ENCODE measurements around the gene PIEZO2. TPM values are rescaled to one million over a fixed set of nuclear protein-coding genes. Genes with fewer than 3 reads are reported as not detected.
A peak's percentile ranks its signal among the peaks of the same experiment; 100 is the strongest.

PIEZO2 gene
- total and polyA plus RNA-seq, 9 donors: 2.0 to 8.5 (median 3.2) TPM

GRCh38 chr18:11004294-11004693 is 145.1 kb downstream of the PIEZO2 start:
- Histone ChIP-seq H3K27me3 (no peaks in the 10 kb centered on the region), H3K4me1 (ENCODE audit: insufficient read depth) (peaks cover 20% of the 10 kb centered on the region), H3K27ac (peak overlapping the region in 1 of 2 donors; percentile 74), H3K4me3 (no peak overlapping the region), H3K9me3 (no peaks in the 10 kb centered on the region), H3K36me3 (no peaks in the 10 kb centered on the region)
- no peak for DNase-seq
- TF ChIP-seq EP300 (IDR thresholded peaks at IDR 0.05) (no peak), CTCF (IDR thresholded peaks at IDR 0.05) (no peak), POLR2A (IDR thresholded peaks at IDR 0.05) (no peak)
- whole genome bisulfite sequencing, 3 donors: 53 to 62% (median 58%) methylated on average over 4 of the region's 4 CpGs
- intact Hi-C loops (cut with DNase I): no loop called here

- no peak for DNase-seq
- TF ChIP-seq CTCF (IDR thresholded peaks at IDR 0.05) (no peak), POLR2A (IDR thresholded peaks at IDR 0.05) (no peak), EP300 (IDR thresholded peaks at IDR 0.05) (no peak)
- H3K4me3 ChIP-seq: no peak overlapping the region
- 69 to 87% (median 75%) methylated on average over 4 of the region's 4 CpGs for WGBS, 3 donors
- H3K4me1 ChIP-seq (ENCODE audit: insufficient read depth): peaks cover 20% of the 10 kb centered on the region
- no peaks in the 10 kb centered on the region for H3K9me3 ChIP-seq
- H3K27me3 ChIP-seq: no peaks in the 10 kb centered on the region
- H3K36me3 ChIP-seq: no peaks in the 10 kb centered on the region
- no peak overlapping the region for H3K27ac ChIP-seq
- intact Hi-C loops (cut with DNase I): no loop called here
Measured at GRCh38 chr18:11002796-11003195, 146.6 kb downstream of the PIEZO2 start.

GRCh38 chr18:11002277-11002676 is 147.1 kb downstream of the PIEZO2 start:
- WGBS, 3 donors: 68 to 86% (median 85%) methylated on average over 1 of the region's 1 CpG
- Histone ChIP-seq H3K27ac (no peak overlapping the region), H3K4me1 (ENCODE audit: insufficient read depth) (peaks cover 20% of the 10 kb centered on the region), H3K27me3 (no peaks in the 10 kb centered on the region), H3K36me3 (no peaks in the 10 kb centered on the region), H3K4me3 (no peak overlapping the region), H3K9me3 (no peaks in the 10 kb centered on the region)
- intact Hi-C loops (cut with DNase I): no loop called here
- TF ChIP-seq CTCF (IDR thresholded peaks at IDR 0.05) (no peak), POLR2A (IDR thresholded peaks at IDR 0.05) (no peak), EP300 (IDR thresholded peaks at IDR 0.05) (no peak)
- DNase-seq: no peak

- H3K9me3 ChIP-seq: no peaks in the 10 kb centered on the region
- H3K36me3 ChIP-seq: no peaks in the 10 kb centered on the region
- DNase-seq: no peak
- intact Hi-C loops (cut with DNase I): no loop called here
- no peaks in the 10 kb centered on the region for H3K27me3 ChIP-seq
- peaks cover 12% of the 10 kb centered on the region for H3K4me1 ChIP-seq (ENCODE audit: insufficient read depth)
- no peak for TF ChIP-seq POLR2A (IDR thresholded peaks at IDR 0.05)
- H3K27ac ChIP-seq: no peak overlapping the region
- WGBS, 3 donors: 86 to 89% (median 89%) methylated on average over 3 of the region's 3 CpGs
- H3K4me3 ChIP-seq: no peak overlapping the region
Measured at GRCh38 chr18:11000071-11000470, 149.3 kb downstream of the PIEZO2 start.

GRCh38 chr18:10997885-10998284 is 151.5 kb downstream of the PIEZO2 start:
- TF ChIP-seq POLR2A (IDR thresholded peaks at IDR 0.05) (no peak), EP300 (IDR thresholded peaks at IDR 0.05) (no peak), CTCF (IDR thresholded peaks at IDR 0.05) (no peak)
- intact Hi-C loops (cut with DNase I): no loop called here

More at GRCh38 chr18:10997885-10998284, 151.5 kb downstream of the PIEZO2 start:
- WGBS, 3 donors: 57 to 73% (median 69%) methylated on average over 1 of the region's 1 CpG
- H3K9me3 ChIP-seq: no peaks in the 10 kb centered on the region
- peaks cover under 1% of the 10 kb centered on the region for H3K4me1 ChIP-seq (ENCODE audit: insufficient read depth)
- no peak overlapping the region for H3K4me3 ChIP-seq
- no peak overlapping the region for H3K27ac ChIP-seq
- H3K27me3 ChIP-seq: no peaks in the 10 kb centered on the region
- DNase-seq: no peak
- no peaks in the 10 kb centered on the region for H3K36me3 ChIP-seq

Data from ovary (tissue), 9 donors.